Endothelial cell of umbilical vein (primary cell): ENCODE measurements around the gene SCYL3. TPM values are rescaled to one million over a fixed set of nuclear protein-coding genes. Genes with fewer than 3 reads are reported as not detected.

Experiments used
- BruUV-seq: library from RNA; stranded (reverse); fragments of 400-500 nt; replicated peaks from 2 replicates; lab custom pipeline; 2021; lab: Mats Ljungman, UMichigan
- CTCF ChIA-PET: fragments of 300-600, 350-600 bp; sonication (Branson Sonifier 250); formaldehyde crosslinking; loops from one replicate; lab custom pipeline; 2021; ENCODE audit warnings: antibody characterized with exemption, inconsistent platforms; lab: Charles Lee
- POLR2A ChIA-PET: fragments of 300-600, 350-600 bp; sonication (Branson Sonifier 250); formaldehyde crosslinking; loops from one replicate; lab custom pipeline; 2021; ENCODE audit warnings: antibody characterized with exemption, inconsistent platforms; lab: Charles Lee
- DNase-seq: peaks from one replicate; pipeline ENCODE4 v3.0.0-alpha.2; 2011; ENCODE audit warnings: low read depth, low spot score
- FAIRE-seq: peaks from 2 replicates; lab custom pipeline; 2011; peaks lifted over from hg19 to GRCh38; lab: Jason Lieb, UNC
- H2AFZ ChIP-seq: 2 replicates; pipeline ENCODE4 v1.6.0; 2012; ENCODE audit warnings: low read depth, low read length, control low read depth, inconsistent platforms
- H3K27ac ChIP-seq: 2 replicates; pipeline ENCODE4 v1.5.1; 2011; ENCODE audit warnings: low read depth, mild to moderate bottlenecking, control low read depth, low read length, moderate library complexity; ENCODE audit not compliant: insufficient read depth
- H3K27me3 ChIP-seq, 2 experiments: 2 replicates each; pipeline versions ENCODE4 v1.6.0 to v1.6.1; 2011; ENCODE audit warnings: low read length in 2 of 2, mixed read lengths in 1 of 2; ENCODE audit not compliant: control insufficient read depth in 2 of 2, insufficient read depth in 2 of 2
- H3K36me3 ChIP-seq, 2 experiments: 2 replicates in 1 of 2; 3 replicates in 1 of 2; pipeline ENCODE4 v1.5.1; 2011; ENCODE audit warnings: low read length in 2 of 2, mild to moderate bottlenecking in 1 of 2, moderate library complexity in 1 of 2; ENCODE audit not compliant: control insufficient read depth in 2 of 2, insufficient read depth in 2 of 2; ENCODE audit errors: extremely low read depth in 1 of 2
- H3K4me1 ChIP-seq: 3 replicates; pipeline ENCODE4 v1.5.1; 2011; ENCODE audit warnings: mild to moderate bottlenecking, low read length; ENCODE audit not compliant: control insufficient read depth, insufficient read depth; ENCODE audit errors: extremely low read depth
- H3K4me2 ChIP-seq: 2 replicates; pipeline ENCODE4 v1.6.1; 2011; ENCODE audit warnings: low read length, control low read depth, mixed read lengths; ENCODE audit not compliant: insufficient read depth
- H3K4me3 ChIP-seq, 3 experiments: fragments of 200-600 bp in 1 of 3; sonication (generic), shearing (Covaris generic) in 1 of 3; replicated peaks in 1 of 3; 2 replicates each; pipeline ENCODE4 v1.5.1; 2011 to 2016; ENCODE audit warnings: control low read depth in 3 of 3, low read length in 3 of 3, mild to moderate bottlenecking in 2 of 3, inconsistent platforms in 1 of 3, low read depth in 1 of 3, moderate library complexity in 1 of 3; ENCODE audit not compliant: insufficient read depth in 1 of 3
- H3K79me2 ChIP-seq: 2 replicates; pipeline ENCODE4 v1.6.0; 2012; ENCODE audit warnings: low read length, inconsistent platforms; ENCODE audit not compliant: control insufficient read depth, insufficient read depth
- H3K9ac ChIP-seq: replicated peaks from 2 replicates; pipeline ENCODE3; 2011; ENCODE audit warnings: low read length, control low read depth; ENCODE audit not compliant: insufficient read depth; ENCODE audit errors: extremely low read depth
- H3K9me1 ChIP-seq: replicated peaks from 3 replicates; pipeline ENCODE4 v1.6.0; 2011; ENCODE audit warnings: mild to moderate bottlenecking, low read length; ENCODE audit not compliant: control insufficient read depth, insufficient read depth; ENCODE audit errors: extremely low read depth
- H3K9me3 ChIP-seq: replicated peaks from 2 replicates; pipeline ENCODE4 v1.5.1; 2012; ENCODE audit warnings: low read length, inconsistent platforms; ENCODE audit not compliant: control insufficient read depth, insufficient read depth
- H4K20me1 ChIP-seq: replicated peaks from 2 replicates; pipeline ENCODE3; 2011; ENCODE audit warnings: mild to moderate bottlenecking, low read length; ENCODE audit not compliant: control insufficient read depth, insufficient read depth; ENCODE audit errors: extremely low read depth
- EZH2 ChIP-seq: IDR thresholded peaks from 2 replicates; pipeline ENCODE4 v1.6.1; 2012; ENCODE audit warnings: borderline replicate concordance, low read depth, mild to moderate bottlenecking, moderate library complexity, low read length, inconsistent platforms; ENCODE audit not compliant: severe bottlenecking
- FOS ChIP-seq: IDR thresholded peaks from 2 replicates; pipeline ENCODE4 v1.6.1; 2011; ENCODE audit warnings: mild to moderate bottlenecking, low read length, moderate library complexity, borderline replicate concordance; ENCODE audit not compliant: insufficient read depth
- GATA2 ChIP-seq: IDR thresholded peaks from 2 replicates; pipeline ENCODE4 v1.7.0; 2011; ENCODE audit warnings: low read depth, mild to moderate bottlenecking, moderate library complexity, mixed read lengths, low read length; ENCODE audit not compliant: insufficient read length, insufficient read depth
- JUN ChIP-seq: IDR thresholded peaks from 2 replicates; pipeline ENCODE4 v1.6.1; 2011; ENCODE audit warnings: borderline replicate concordance, low read depth; ENCODE audit not compliant: insufficient read length, insufficient read depth
- MYC ChIP-seq: IDR thresholded peaks from one replicate; pipeline ENCODE4 v1.6.1; 2011; ENCODE audit warnings: mild to moderate bottlenecking, low read depth, low read length
- POLR2A ChIP-seq: IDR thresholded peaks from 2 replicates; pipeline ENCODE4 v1.6.1; 2012; ENCODE audit warnings: low read depth, mild to moderate bottlenecking, control low read depth, low read length
- POLR2AphosphoS5 ChIP-seq: IDR thresholded peaks from 2 replicates; pipeline ENCODE4 v1.6.1; 2012; ENCODE audit warnings: low read depth, mild to moderate bottlenecking, control low read depth, low read length, moderate library complexity; ENCODE audit not compliant: insufficient read depth
- dilution Hi-C: fragments of 300-500 bp; cut with MboI; formaldehyde crosslinking; loops from one replicate; pipeline ENCODE4 v1.15.0; 2019; ENCODE audit warnings: low sequenced_read_pairs; ENCODE audit not compliant: extremely low pct_ligation_motif_present
- intact Hi-C: fragments of 100-400 bp; cut with micrococcal nuclease; formaldehyde crosslinking; loops from one replicate; pipeline ENCODE4 v1.10.0; 2022
- polyA plus RNA-seq, 4 experiments: library from polyadenylated mRNA; depleted of rRNA in 3 of 4; stranded (reverse) in 3 of 4; unstranded in 1 of 4; fragments of >200 nt; gene quantifications; 2 replicates each; pipeline versions ENCODE4 v1.2.1 to v1.2.3, GENCODE V29; 2011 to 2012; ENCODE audit warnings: missing spikeins in 1 of 4
- total RNA-seq: library from RNA; stranded (reverse); gene quantifications from 2 replicates; pipeline ENCODE4 v1.2.3, GENCODE V29; 2021
- TF ChIP-seq, protein P1 (sequence below): IDR thresholded peaks from 2 replicates; pipeline ENCODE4 v1.6.1; 2011; ENCODE audit not compliant: insufficient read depth, insufficient read length
- TF ChIP-seq, protein P2 (sequence below), 2 donors: IDR thresholded peaks; 1 replicate in 1 of 2; 2 replicates in 1 of 2; pipeline ENCODE4 v1.5.1; 2011; ENCODE audit warnings: low read length in 2 of 2, mild to moderate bottlenecking in 2 of 2, moderate library complexity in 2 of 2, control low read depth in 1 of 2, inconsistent platforms in 1 of 2, low read depth in 1 of 2; ENCODE audit not compliant: insufficient read depth in 1 of 2; ENCODE audit errors: extremely low read depth in 1 of 2

The SCYL3 gene
- total and polyA plus RNA-seq, 2 donors (not counting 3 experiments of a cell fraction or from before 2014, with no cell fraction given) = 3.3 to 6.2 TPM

DNA sequence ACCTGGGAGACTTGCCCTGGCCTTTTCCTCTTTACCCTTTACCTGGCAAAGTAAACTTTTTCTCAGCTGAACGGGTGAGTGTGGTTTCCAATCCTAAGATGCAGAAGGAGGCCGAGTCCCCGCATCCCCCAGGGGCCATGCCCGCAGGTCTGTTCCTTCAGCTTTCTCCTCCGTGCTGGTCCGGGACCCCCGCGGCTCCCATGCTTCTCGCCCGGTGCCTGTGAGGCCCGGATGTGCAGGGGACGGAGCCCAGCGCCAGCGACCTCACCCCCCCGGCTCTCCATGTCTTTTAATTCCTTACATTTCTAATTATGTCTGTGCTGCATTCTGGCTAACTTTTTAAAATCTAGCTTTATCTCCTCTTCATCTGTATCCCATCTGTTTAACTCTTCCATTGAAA, 21.5 kb upstream of the SCYL3 start:
- Histone ChIP-seq H3K9ac (no peak overlapping the region), H3K4me3 (no peak overlapping the region), H3K27ac (no peak overlapping the region), H3K27me3 (no peaks in the 10 kb centered on the region), H4K20me1 (no peaks in the 10 kb centered on the region), H3K9me1 (no peaks in the 10 kb centered on the region), H3K4me2 (peak overlapping the region; percentile 48), H2AFZ (no peak overlapping the region), H3K79me2 (no peaks in the 10 kb centered on the region), H3K36me3 (no peaks in the 10 kb centered on the region), H3K4me1 (peaks cover 16% of the 10 kb centered on the region), H3K9me3 (no peaks in the 10 kb centered on the region)
- ChIA-PET CTCF (interaction anchor here (1.1 to 1.7 kb wide), 2 partner anchors 13 to 14 kb away, joined by 3 to 8 read pairs; no protein-coding TSS in a partner anchor), POLR2A (no interaction called here)
- TF ChIP-seq, protein P1, sequence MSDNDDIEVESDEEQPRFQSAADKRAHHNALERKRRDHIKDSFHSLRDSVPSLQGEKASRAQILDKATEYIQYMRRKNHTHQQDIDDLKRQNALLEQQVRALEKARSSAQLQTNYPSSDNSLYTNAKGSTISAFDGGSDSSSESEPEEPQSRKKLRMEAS = no peak
- TF ChIP-seq POLR2A (no peak), GATA2 (no peak), FOS (no peak), POLR2AphosphoS5 (no peak), JUN (no peak), EZH2 (no peak), MYC (no peak)
- TF ChIP-seq, protein P2, sequence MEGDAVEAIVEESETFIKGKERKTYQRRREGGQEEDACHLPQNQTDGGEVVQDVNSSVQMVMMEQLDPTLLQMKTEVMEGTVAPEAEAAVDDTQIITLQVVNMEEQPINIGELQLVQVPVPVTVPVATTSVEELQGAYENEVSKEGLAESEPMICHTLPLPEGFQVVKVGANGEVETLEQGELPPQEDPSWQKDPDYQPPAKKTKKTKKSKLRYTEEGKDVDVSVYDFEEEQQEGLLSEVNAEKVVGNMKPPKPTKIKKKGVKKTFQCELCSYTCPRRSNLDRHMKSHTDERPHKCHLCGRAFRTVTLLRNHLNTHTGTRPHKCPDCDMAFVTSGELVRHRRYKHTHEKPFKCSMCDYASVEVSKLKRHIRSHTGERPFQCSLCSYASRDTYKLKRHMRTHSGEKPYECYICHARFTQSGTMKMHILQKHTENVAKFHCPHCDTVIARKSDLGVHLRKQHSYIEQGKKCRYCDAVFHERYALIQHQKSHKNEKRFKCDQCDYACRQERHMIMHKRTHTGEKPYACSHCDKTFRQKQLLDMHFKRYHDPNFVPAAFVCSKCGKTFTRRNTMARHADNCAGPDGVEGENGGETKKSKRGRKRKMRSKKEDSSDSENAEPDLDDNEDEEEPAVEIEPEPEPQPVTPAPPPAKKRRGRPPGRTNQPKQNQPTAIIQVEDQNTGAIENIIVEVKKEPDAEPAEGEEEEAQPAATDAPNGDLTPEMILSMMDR (IDR thresholded peaks at IDR 0.05; ENCODE audit: extremely low read depth in 1 of 2, insufficient read depth in 1 of 2, low read depth in 1 of 2, low read length in 2 of 2) = no peak
- dilution Hi-C loops (no loop called here), intact Hi-C loops (no loop called here)
- DNase-seq = no peak
- FAIRE-seq = no peak
- no TSS peak for BruUV-seq
